Activated effector memory CD4-positive, alpha-beta T cell treated with Interleukin-2 at 50 U/mL for 16 hours (primary cell): ENCODE data around the gene CPEB2.

ENCODE experiments used
- DNase-seq: peaks from one replicate; pipeline ENCODE4 v3.0.0-alpha.2; 2020

CPEB2 gene

GRCh38 chr4:15011166-15011565, 8.9 kb downstream of the CPEB2 start:
- DNase-seq: no peak

- no peak for DNase-seq
These were observed 9.9 kb downstream of the CPEB2 start for GRCh38 chr4:15012017-15012788.

DNA sequence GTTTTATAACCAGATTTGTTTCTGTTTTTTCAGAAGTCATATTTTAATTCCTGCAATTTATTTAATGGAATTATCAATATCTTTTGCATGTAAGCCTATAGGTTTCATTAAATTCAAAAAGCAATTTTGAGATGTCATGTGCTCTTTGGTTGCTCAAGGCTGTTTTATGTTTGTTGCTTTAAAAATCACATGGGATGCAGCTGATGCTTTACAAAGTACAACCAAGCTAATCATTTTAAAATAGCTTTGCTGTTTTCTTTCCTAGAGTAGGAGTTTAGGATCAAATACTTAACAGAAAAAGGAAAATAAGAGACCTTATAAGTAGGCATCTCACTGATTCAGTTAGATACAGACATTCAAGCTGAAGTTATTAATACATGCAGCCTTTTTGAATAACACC, 11.3 kb downstream of the CPEB2 start:
- no peak for DNase-seq

- no peak for DNase-seq
These were observed 12.9 kb downstream of the CPEB2 start for GRCh38 chr4:15015170-15015569.

GRCh38 chr4:15018361-15018760, 16.1 kb downstream of the CPEB2 start:
- DNase-seq: no peak

- DNase-seq: no peak
These were observed 18.4 kb downstream of the CPEB2 start for GRCh38 chr4:15020502-15021286.

DNA sequence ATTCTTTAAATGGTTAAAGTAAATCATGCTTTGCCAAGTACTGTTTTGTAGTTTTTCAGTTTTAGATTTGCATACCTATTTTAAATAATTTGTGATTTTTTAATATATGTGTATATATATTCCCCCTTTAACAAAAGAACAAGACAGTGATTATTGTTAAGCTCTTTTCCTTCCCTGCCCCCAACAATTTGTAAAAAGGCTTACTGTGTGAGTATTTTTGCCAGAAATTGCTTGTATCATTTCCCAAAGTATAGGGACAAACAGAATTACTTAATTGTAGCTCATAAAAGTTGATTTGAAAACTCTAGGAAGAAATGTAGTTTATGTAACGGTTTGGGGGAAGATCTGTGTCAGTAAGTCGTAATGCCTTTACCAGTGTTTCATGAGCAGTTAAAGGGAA, 19.0 kb downstream of the CPEB2 start:
- no peak for DNase-seq

DNA sequence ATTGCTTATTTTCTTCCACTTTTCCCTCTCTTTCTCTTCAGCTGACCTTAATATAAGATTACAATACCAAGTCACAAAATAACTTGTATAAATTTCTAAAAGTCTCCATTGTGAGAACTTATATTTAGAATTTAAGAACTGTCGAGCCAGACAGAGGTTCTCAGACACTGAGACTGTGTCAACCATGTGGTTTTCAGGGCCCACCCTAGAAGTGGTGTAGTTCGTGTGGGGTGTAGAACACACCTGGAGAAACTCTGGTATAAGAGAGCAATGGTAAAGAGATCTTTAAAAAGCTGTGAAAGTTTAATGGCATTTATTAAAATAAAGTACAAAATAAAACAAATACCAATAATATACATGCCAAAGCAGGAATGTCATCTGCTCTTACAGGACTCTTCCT, 19.7 kb downstream of the CPEB2 start:
- no peak for DNase-seq

GRCh38 chr4:15024386-15024785, 22.1 kb downstream of the CPEB2 start:
- DNase-seq: no peak

DNA sequence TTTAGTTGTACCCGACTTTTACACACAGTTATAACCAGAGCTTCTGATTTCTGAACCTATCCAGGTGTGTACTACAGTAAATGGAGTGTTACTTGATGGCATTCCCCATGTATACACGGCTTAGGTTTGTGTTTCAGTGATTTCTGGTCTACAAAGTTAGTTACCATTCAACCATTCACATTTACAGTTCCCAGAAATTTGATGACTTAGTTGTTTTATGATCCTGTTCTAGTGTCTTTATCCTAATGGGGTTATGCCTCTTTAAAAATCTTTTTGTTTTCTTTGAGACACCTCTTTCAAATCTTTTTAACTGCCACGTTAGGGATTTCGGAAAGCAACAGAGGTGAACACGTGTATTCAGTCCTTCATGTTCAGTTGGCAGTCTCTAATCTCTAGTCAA, 23.4 kb downstream of the CPEB2 start:
- DNase-seq: no peak

DNA sequence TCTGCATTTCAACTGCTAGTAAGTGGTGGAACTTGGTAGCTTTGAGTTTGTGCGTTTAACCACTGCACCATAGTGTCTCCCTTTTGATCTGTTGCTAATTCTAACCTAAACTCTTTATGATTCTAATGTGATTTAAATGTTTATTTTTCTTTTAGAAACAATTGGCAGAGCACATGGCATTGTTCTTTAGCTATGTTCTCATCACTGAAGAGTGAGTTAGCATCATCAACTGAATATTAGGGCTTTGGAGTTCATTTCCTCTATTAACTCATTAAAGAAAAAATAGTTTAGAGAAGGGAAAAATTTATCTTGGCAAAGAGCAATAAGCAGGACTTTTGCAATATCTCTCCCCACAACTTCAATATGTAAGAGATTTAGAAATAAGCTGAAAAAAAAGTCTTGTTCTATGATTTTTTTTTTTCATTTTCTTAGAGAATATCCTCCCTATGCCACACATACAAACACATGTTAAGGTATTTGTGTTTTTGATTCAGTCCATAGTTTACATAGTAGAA, 25.7 kb downstream of the CPEB2 start:
- DNase-seq: no peak

- DNase-seq: no peak
These were observed 28.9 kb downstream of the CPEB2 start for GRCh38 chr4:15031197-15031596.

GRCh38 chr4:15031993-15032675, 29.9 kb downstream of the CPEB2 start:
- DNase-seq: no peak

DNA sequence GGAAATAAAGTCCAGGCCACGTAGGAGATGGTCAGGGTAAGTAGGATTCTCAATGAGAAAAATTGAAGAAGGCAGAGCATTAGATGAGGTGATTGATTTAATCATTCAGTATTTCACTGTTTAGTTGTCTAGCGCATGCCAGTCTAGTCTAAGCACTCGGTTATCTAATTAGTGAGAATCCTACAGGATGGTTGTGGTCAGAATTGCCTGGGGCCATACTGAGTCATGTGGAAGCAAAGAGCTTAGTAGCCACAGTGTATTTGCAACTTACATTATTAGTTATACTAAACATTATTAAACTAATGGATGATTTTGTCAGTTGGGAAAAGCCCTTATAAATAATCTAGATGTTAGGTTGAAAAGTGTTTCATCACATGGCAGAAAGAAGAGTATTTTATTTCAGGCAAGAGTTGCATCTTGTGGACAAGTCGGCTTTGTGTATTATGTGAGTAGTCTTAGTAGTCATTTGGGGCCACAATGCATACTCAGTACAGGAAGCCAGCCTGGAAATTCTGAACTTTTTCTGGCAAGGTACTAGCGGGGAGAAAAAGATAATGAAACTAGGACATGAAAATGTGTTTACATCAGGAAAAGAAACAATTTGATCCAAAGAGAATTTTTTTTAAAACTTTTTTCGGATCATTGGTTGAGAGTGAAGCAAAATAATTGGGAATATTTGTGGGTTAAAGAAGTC, 31.9 kb downstream of the CPEB2 start:
- no peak for DNase-seq

DNA sequence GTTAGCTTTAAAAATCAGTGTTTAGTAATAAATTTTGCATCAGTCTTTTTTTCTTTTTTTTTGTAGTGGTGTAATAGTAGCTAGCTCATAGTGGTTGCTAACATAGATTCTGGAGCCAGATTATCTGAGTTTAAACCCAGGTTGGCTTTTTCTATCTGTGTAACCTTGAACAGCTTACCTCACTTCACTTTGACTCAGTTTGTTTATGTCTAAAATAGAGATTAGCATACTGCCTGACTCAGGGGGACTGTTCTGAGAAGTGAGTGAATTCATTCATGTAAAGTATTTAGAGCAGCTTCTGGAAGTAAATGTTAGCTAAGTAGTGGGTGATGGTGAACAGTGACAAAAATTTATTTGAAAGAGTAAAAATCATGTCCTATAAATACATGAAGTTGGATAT, 32.9 kb downstream of the CPEB2 start:
- no peak for DNase-seq

GRCh38 chr4:15037923-15038541, 35.8 kb downstream of the CPEB2 start:
- DNase-seq: no peak

GRCh38 chr4:15040916-15041463, 38.7 kb downstream of the CPEB2 start:
- DNase-seq: no peak

GRCh38 chr4:15042529-15043167, 40.4 kb downstream of the CPEB2 start:
- DNase-seq: no peak

DNA sequence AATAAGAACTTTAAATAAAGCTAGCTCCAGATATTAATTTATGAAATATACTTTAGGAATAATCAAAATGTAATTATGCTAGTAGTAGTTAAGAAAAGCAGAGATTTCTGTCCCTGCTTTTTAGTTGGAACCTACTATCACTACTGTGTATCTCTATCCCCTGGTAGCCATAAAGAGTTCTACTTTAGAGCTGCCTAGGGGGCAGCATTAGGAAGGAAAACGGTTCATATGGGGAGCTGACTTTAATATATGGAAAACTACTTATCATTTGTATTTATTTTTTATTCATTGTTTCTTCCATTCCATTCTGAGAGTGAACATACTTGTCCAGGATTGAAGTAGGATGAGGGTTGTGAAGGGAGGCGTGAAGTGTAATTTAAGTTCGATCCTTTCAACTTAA, 40.9 kb downstream of the CPEB2 start:
- DNase-seq: no peak

- no peak for DNase-seq
These were observed 41.6 kb downstream of the CPEB2 start for GRCh38 chr4:15043922-15044321.

DNA sequence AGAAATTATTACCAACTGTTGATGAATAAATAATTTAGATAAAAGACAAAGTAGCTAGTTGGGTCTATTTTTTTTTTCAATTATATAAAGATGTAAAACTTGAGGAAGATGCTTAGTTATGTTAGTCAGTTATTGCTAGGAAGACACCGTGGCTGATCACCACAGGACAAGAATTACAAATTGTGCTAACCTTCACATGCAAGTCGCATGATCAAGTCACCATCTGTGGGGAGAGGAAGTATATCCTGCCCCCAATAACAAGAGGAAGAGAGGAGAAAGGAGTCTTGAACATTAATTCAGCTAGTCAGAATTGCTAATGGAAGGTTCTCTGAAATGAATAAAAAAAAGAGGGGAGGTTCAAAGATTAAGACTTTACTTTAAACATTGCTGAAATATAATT, 52.3 kb downstream of the CPEB2 start:
- no peak for DNase-seq

DNA sequence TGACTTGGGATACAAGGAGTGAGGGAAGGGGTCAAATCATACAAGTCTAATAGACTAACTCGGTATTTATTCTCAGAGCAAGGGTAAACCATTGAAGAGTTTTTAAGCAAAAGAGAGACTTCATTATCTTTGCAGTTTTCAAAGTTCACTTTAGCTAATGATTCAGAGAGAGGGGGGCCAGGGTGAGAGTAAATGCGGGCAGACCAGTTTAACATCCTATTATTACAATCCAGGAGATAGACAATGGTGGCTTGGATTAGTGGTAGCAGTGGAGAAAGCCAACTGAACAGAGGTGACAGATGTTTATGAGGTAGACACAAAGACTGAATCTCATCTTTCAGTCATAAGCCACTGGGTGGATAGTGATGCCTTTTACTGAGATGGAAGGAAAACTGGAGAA, 57.9 kb downstream of the CPEB2 start:
- no peak for DNase-seq
